Spinal cord (tissue), 10 donors: ENCODE measurements around the gene PARP15. TPM values are rescaled to one million over a fixed set of nuclear protein-coding genes. Genes with fewer than 3 reads are reported as not detected.

Source experiments
- DNase-seq, 6 donors: peaks; one replicate each; pipeline versions ENCODE4 v3.0.0 to v3.0.0-alpha.2; 2013 to 2015; ENCODE audit warnings: low spot score in 6 of 6, low read depth in 4 of 6
- H3K27ac ChIP-seq: one replicate; pipeline ENCODE4 v1.5.1; 2013; ENCODE audit warnings: low read depth, low read length, control low read depth
- H3K27me3 ChIP-seq: one replicate; pipeline ENCODE4 v1.6.1; 2013; ENCODE audit warnings: low read length; ENCODE audit not compliant: control insufficient read depth, insufficient read depth
- H3K36me3 ChIP-seq: one replicate; pipeline ENCODE4 v1.6.1; 2013; ENCODE audit warnings: low read length; ENCODE audit not compliant: control insufficient read depth, insufficient read depth
- H3K4me1 ChIP-seq: one replicate; pipeline ENCODE4 v1.6.1; 2013; ENCODE audit warnings: low read length; ENCODE audit not compliant: control insufficient read depth, insufficient read depth
- H3K4me3 ChIP-seq: one replicate; pipeline ENCODE4 v1.5.1; 2013; ENCODE audit warnings: low read depth, low read length, control low read depth
- H3K9me3 ChIP-seq: one replicate; pipeline ENCODE4 v1.6.1; 2013; ENCODE audit warnings: low read length; ENCODE audit not compliant: control insufficient read depth, insufficient read depth
- WGBS: methylation state at CpG from one replicate; pipeline ENCODE4 v1.1.5; 2013; ENCODE audit warnings: missing lambda C conversion rate; ENCODE audit not compliant: insufficient coverage; 5-methylcytosine and 5-hydroxymethylcytosine counted together
- polyA plus RNA-seq, 2 donors: library from polyadenylated mRNA; unstranded; fragments of 120-200 nt; gene quantifications; one replicate each; pipeline ENCODE4 v1.2.1, GENCODE V29; 2013; ENCODE audit not compliant: insufficient read length in 2 of 2
- total RNA-seq, 2 donors: library from RNA; depleted of rRNA in 1 of 2; stranded (reverse); fragments of 120-200 nt in 1 of 2; fragments of >200 nt in 1 of 2; gene quantifications; one replicate each; pipeline versions ENCODE4 v1.2.3 to v1.2.4, GENCODE V29; 2013 to 2014
- donor health status: healthy.

The PARP15 gene
- total and polyA plus RNA-seq, 4 donors = 0.44 to 0.79 (median 0.52) TPM

GRCh38 chr3:122623031-122623829, 45.8 kb downstream of the PARP15 start:
- WGBS = 89% methylated on average over 8 of the region's 8 CpGs
- H3K4me3 ChIP-seq = no peak overlapping the region

DNA sequence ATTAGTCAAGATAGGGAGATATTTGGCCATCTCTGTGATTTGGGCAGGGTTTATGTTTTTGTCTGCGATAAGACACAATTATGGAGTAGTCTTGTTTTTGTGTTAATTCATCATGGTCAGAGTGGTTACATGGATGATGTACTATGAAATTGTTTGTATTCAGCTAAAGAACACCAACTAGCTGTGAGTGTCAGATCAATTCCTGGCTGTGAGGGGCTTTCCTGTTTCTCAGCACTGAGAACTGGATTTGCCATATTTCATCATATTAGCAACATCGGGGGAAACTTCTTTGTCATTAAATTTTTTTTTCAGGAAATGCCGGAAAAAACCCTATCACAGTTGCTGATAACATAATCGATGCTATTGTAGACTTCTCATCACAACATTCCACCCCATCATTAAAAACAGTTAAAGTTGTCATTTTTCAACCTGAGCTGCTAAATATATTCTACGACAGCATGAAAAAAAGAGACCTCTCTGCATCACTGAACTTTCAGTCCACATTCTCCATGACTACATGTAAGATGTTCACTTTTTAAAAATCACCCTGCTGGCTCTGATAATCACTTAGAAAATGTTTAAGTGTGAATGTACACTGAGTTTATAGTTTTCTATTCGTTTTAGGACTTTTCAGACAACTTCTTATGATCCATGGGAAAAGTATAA, 49.2 kb downstream of the PARP15 start:
- Histone ChIP-seq H3K9me3 (no peaks in the 10 kb centered on the region), H3K27ac (no peak overlapping the region), H3K4me1 (no peaks in the 10 kb centered on the region), H3K27me3 (no peaks in the 10 kb centered on the region), H3K36me3 (no peaks in the 10 kb centered on the region), H3K4me3 (no peak overlapping the region)
- WGBS = 96% methylated on average over 5 of the region's 6 CpGs
- DNase-seq = no peak

More at GRCh38 chr3:122623031-122623829, 45.8 kb downstream of the PARP15 start:
- DNase-seq = peak in 2 of 6 donors; percentile 50 to 54
- H3K27ac ChIP-seq = no peak overlapping the region
- no peaks in the 10 kb centered on the region for H3K9me3 ChIP-seq
- H3K27me3 ChIP-seq = no peaks in the 10 kb centered on the region
- H3K36me3 ChIP-seq = no peaks in the 10 kb centered on the region
- no peaks in the 10 kb centered on the region for H3K4me1 ChIP-seq

DNA sequence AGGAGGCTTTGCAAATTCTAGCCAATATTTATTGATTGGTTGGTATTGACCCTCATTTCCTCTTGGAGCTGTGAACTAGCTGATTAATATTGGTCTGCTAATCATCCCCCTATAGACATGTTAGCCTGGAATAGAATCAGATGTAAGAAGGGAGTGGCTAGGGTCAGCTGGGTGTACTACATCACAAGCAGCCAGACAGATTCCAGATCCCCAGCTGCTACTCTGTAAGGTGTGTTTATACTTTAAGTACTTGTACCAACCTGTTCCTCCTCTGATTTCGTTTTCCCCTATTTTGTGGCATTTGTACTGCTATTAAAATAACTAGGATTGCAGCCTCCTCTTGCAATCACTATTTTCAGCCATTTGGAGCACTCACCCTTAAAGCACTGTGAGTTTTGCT, 49.9 kb downstream of the PARP15 start:
- H3K27me3 ChIP-seq = no peaks in the 10 kb centered on the region
- no peak overlapping the region for H3K4me3 ChIP-seq
- H3K4me1 ChIP-seq = no peaks in the 10 kb centered on the region
- no peak overlapping the region for H3K27ac ChIP-seq
- no peak for DNase-seq
- no peaks in the 10 kb centered on the region for H3K9me3 ChIP-seq
- H3K36me3 ChIP-seq = no peaks in the 10 kb centered on the region
- no CpG with 5 or more reads among the region's 1 CpG for WGBS

GRCh38 chr3:122628567-122628966, 51.1 kb downstream of the PARP15 start:
- no peak overlapping the region for H3K27ac ChIP-seq
- no peaks in the 10 kb centered on the region for H3K36me3 ChIP-seq
- H3K4me1 ChIP-seq = no peaks in the 10 kb centered on the region
- H3K9me3 ChIP-seq = no peaks in the 10 kb centered on the region
- H3K4me3 ChIP-seq = no peak overlapping the region
- H3K27me3 ChIP-seq = no peaks in the 10 kb centered on the region
- DNase-seq = no peak
- no CpG with 5 or more reads among the region's 3 CpGs for WGBS

GRCh38 chr3:122629763-122630162, 52.3 kb downstream of the PARP15 start:
- no CpG with 5 or more reads among the region's 1 CpG for WGBS
- Histone ChIP-seq H3K27me3 (no peaks in the 10 kb centered on the region), H3K27ac (no peak overlapping the region), H3K4me3 (no peak overlapping the region), H3K9me3 (no peaks in the 10 kb centered on the region), H3K36me3 (no peaks in the 10 kb centered on the region), H3K4me1 (no peaks in the 10 kb centered on the region)
- DNase-seq = no peak

DNA sequence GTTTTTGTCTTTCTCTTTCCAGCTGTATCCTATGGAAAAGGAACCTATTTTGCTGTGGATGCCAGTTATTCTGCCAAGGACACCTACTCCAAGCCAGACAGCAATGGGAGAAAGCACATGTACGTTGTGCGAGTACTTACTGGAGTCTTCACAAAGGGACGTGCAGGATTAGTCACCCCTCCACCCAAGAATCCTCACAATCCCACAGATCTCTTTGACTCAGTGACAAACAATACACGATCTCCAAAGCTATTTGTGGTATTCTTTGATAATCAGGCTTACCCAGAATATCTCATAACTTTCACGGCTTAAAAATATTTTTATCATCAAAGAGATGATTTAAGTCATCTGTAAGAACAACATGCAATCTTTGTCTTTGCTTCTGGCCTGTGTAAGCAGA, 58.3 kb downstream of the PARP15 start:
- H3K9me3 ChIP-seq = no peaks in the 10 kb centered on the region
- no peaks in the 10 kb centered on the region for H3K27me3 ChIP-seq
- no peaks in the 10 kb centered on the region for H3K4me1 ChIP-seq
- 80% methylated on average over 2 of the region's 5 CpGs for WGBS
- DNase-seq = no peak
- no peak overlapping the region for H3K27ac ChIP-seq
- no peak overlapping the region for H3K4me3 ChIP-seq
- H3K36me3 ChIP-seq = no peaks in the 10 kb centered on the region

- no peak overlapping the region for H3K4me3 ChIP-seq
- H3K9me3 ChIP-seq = no peaks in the 10 kb centered on the region
- H3K36me3 ChIP-seq = no peaks in the 10 kb centered on the region
- no peak overlapping the region for H3K27ac ChIP-seq
- no peaks in the 10 kb centered on the region for H3K27me3 ChIP-seq
- WGBS = 52% methylated on average over 2 of the region's 3 CpGs
- DNase-seq = no peak
- no peaks in the 10 kb centered on the region for H3K4me1 ChIP-seq
Observed at GRCh38 chr3:122636697-122637096, 59.2 kb downstream of the PARP15 start.

DNA sequence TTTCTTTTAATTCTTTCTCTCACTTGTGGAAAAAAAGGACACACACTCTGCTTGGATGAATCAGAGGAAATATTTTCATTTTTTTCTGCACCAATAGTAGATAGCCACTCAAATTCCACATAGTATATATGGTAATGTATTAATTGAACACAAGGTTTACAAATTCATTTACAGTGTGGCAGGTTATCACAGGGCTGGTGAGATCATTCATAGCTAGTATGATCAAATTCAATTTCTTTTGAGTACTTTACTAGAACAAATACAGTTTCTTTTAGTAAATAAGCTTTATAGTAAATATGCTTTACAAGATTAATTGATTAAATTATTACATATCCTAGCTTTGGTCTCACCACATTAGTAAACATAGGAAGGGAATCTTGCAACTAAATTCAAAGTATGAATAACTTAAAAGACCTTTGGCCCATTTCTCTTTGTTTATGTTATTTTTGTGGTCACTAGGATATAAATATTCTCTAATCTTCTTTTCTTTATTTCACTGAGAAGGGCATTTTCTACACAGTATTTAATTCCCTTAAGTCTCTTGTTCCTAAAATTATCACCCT, 63.1 kb downstream of the PARP15 start:
- no peak for DNase-seq
- Histone ChIP-seq H3K27ac (no peak overlapping the region), H3K4me1 (no peaks in the 10 kb centered on the region), H3K27me3 (no peaks in the 10 kb centered on the region), H3K4me3 (no peak overlapping the region), H3K9me3 (no peaks in the 10 kb centered on the region), H3K36me3 (no peaks in the 10 kb centered on the region)

DNA sequence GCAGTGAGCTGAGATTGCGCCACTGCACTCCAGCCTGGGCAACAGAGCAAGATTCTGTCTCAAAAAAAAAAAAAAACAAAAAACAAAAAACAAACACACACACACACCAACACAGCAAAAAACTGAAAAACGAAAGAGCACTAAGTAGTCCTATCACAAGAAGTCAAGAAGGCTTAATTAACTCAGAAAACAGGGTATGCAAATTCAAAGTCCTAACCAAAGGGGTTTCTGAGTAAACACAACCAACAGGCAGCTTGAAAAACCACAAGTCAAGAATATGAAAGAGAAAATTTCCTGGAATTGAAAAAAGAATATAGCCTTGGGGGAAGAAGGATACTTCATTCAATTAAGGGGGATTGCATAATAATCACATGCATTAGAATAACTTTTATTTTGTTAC, 65.5 kb downstream of the PARP15 start:
- Histone ChIP-seq H3K27ac (no peak overlapping the region), H3K9me3 (no peaks in the 10 kb centered on the region), H3K36me3 (no peaks in the 10 kb centered on the region), H3K4me1 (no peaks in the 10 kb centered on the region), H3K4me3 (no peak overlapping the region), H3K27me3 (no peaks in the 10 kb centered on the region)
- no peak for DNase-seq
- WGBS = no CpG with 5 or more reads among the region's 2 CpGs
